Measurements from ENCODE around the gene TNFRSF19.

DNA sequence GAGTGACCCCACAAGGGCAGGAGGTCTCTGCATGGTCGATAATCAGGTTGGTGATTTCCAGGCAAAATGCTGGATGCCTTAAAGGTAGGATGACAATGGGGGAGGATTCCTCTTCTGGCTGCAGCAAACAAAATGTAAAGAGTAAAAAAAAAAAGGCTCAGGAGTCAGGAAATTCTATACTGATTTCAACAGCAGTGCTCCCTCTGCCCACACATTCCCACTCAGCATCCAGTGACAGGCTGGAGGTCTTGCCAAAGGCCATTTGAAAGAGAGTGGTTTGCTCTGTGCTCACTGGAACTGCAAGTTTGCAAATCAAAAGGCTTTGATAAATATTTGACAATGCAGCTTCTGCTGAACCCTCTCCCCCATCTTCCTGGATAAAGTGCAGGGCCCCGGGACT, 135.4 kb downstream of the TNFRSF19 start:
- TF ChIP-seq CTCF (IDR thresholded peaks at IDR 0.05): no peak
- no peak for TF ChIP-seq POLR2A (IDR thresholded peaks at IDR 0.05)

Data from testis (tissue), 2 donors.